ENCODE data around the gene HMGXB4.

- no peak for TF ChIP-seq CTCF (IDR thresholded peaks at IDR 0.05)
- no peak for TF ChIP-seq POLR2A (IDR thresholded peaks at IDR 0.05)
These were observed 59.5 kb downstream of the HMGXB4 start for GRCh38 chr22:35316751-35317150.

Data from Peyer's patch (tissue), 4 donors.